Right lobe of liver (tissue), 6 donors: ENCODE results near the gene ACSL1. TPM values are rescaled to one million over a fixed set of nuclear protein-coding genes. Genes with fewer than 3 reads are reported as not detected.

ENCODE experiments used
- ATAC-seq, 4 donors: fragments of 200-7000 bp; cut with Tn5 transposase; one replicate each; pipeline ENCODE4 v1.9.1; 2020; ENCODE audit warnings: mild to moderate bottlenecking in 4 of 4, moderate library complexity in 4 of 4
- DNase-seq, 3 donors: peaks; one replicate each; pipeline ENCODE4 v3.0.0-alpha.2; 2020
- H3K27ac ChIP-seq, 3 donors: fragments of 200-600 bp; one replicate each; pipeline ENCODE4 v1.8.0; 2022
- H3K27me3 ChIP-seq, 2 donors: fragments of 200-600 bp; one replicate each; pipeline ENCODE4 v1.8.0; 2022
- H3K36me3 ChIP-seq, 4 donors: fragments of 200-600 bp; sonication (generic) in 1 of 4; one replicate each; pipeline versions ENCODE4 v1.5.1 to v1.8.0; 2017 to 2022; ENCODE audit warnings: control low read depth in 1 of 4
- H3K4me1 ChIP-seq, 4 donors: fragments of 200-600 bp; sonication (generic) in 1 of 4; one replicate each; pipeline versions ENCODE4 v1.5.1 to v1.8.0; 2017 to 2022; ENCODE audit warnings: control low read depth in 1 of 4
- H3K4me3 ChIP-seq, 3 donors: fragments of 200-600 bp; one replicate each; pipeline ENCODE4 v1.8.0; 2022
- H3K9me3 ChIP-seq, 4 donors: fragments of 200-600 bp; sonication (generic) in 1 of 4; one replicate each; pipeline versions ENCODE4 v1.5.1 to v1.8.0; 2017 to 2022; ENCODE audit warnings: control low read depth in 1 of 4
- CTCF ChIP-seq, 4 donors: fragments of 200-600 bp in 3 of 4; fragments of 450-650 bp in 1 of 4; IDR thresholded peaks; one replicate each; pipeline versions ENCODE4 v1.5.1 to v1.8.0; 2016 to 2022; ENCODE audit warnings: antibody characterized with exemption in 4 of 4, mild to moderate bottlenecking in 2 of 4
- POLR2A ChIP-seq: fragments of 450-650 bp; IDR thresholded peaks from one replicate; pipeline ENCODE4 v1.6.1; 2017; ENCODE audit warnings: antibody characterized with exemption, mild to moderate bottlenecking
- WGBS: methylation state at CpG from one replicate; pipeline ENCODE4 v1.1.6; 2018; ENCODE audit warnings: low coverage, low lambda C conversion rate; ENCODE audit not compliant: insufficient coverage; ENCODE audit errors: missing lambda C conversion rate; 5-methylcytosine and 5-hydroxymethylcytosine counted together
- intact Hi-C, 2 donors: fragments of 100-400 bp; cut with DNase I; formaldehyde crosslinking; loops; one replicate each; pipeline versions ENCODE4 v1.11.2 to v1.14.1; 2022
- microRNA-seq, 2 donors: library from miRNA; unstranded; fragments of <30 nt; microRNA quantifications; one replicate each; pipeline ENCODE4, GENCODE V29; 2019 to 2020
- small RNA-seq, 2 experiments: library from RNA; depleted of rRNA; stranded (forward); fragments of <200 nt; gene quantifications; one replicate each; pipeline ENCODE3, GENCODE V24; 2016
- total RNA-seq, 6 experiments: library from RNA; depleted of rRNA in 2 of 6; stranded (reverse); fragments of >200 nt in 2 of 6; fragmentation: NEBNext Ultra II Directional in 3 of 6; extraction: Animal tissue kit (Norgen Biotek cat#: 25700) in 3 of 6; gene quantifications; one replicate each; pipeline versions ENCODE4 v1.1.0 to v1.2.4, GENCODE V29; 2016 to 2023
- donor health status: DM: no; HTN: yes; CAD: no.
- donor health status: DM: no; HTN: no; CAD: no.
- donor health status: DM: no; HTN: no; CAD: no.
- donor health status: DM: no; HTN: yes; CAD: no.
- donor health status: DM: no; HTN: yes; CAD: no.

ACSL1 gene
- total RNA-seq, 6 experiments from 2014 or later = 544 to 1,154 (median 743) TPM

- no peak for TF ChIP-seq CTCF (IDR thresholded peaks at IDR 0.05)
- no peak for TF ChIP-seq POLR2A
- Histone ChIP-seq H3K9me3 (no peaks in the 10 kb centered on the region), H3K4me3 (no peak overlapping the region), H3K36me3 (no peaks in the 10 kb centered on the region), H3K27me3 (no peaks in the 10 kb centered on the region), H3K27ac (no peak overlapping the region), H3K4me1 (no peaks in the 10 kb centered on the region)
- intact Hi-C loops = no loop called here
- ATAC-seq (peak in 1 of 4 donors; percentile 28), DNase-seq (no peak)
- 75% methylated on average over 5 of the region's 5 CpGs for WGBS
Measured at GRCh38 chr4:184705692-184706091, 120.1 kb downstream of the ACSL1 start.

Small RNA genes lying within 50 kb of the gene (microRNA-seq; reads per million reads assigned to microRNA genes)
- gene MIR3945 = 0 reads per million in 2 donors

Small RNA genes lying within 50 kb of the gene (small RNA-seq; reads per million reads assigned to genes)
- 0 reads per million in 2 experiments for gene MIR3945

Other genes with a start within 250 kb of the ACSL1 start
- gene CASP3, start 176.5 kb downstream of the ACSL1 start, total RNA-seq = 10 to 100 TPM in 5 of 6 experiments, 1 to 10 TPM in 1; 9.6 to 19.6 (median 13.2) TPM
- gene PRIMPOL, start 176.2 kb downstream of the ACSL1 start, total RNA-seq = 1 to 10 TPM; 4.0 to 8.7 (median 5.7) TPM
- gene CENPU, start 91.9 kb downstream of the ACSL1 start, total RNA-seq = 1 to 10 TPM in 5 of 6 experiments, under 1 TPM in 1; 0.84 to 10.0 (median 1.5) TPM
- not detected for gene HELT, start 192.5 kb upstream of the ACSL1 start, total RNA-seq